Fibroblast of lung (primary cell): ENCODE results near the gene SAMD3.

Experiments used
- CTCF ChIP-seq, 2 donors: IDR thresholded peaks in 1 of 2; conservative IDR thresholded peaks in 1 of 2; 1 replicate in 1 of 2; 2 replicates in 1 of 2; pipeline ENCODE4 v1.5.1; 2011 to 2012; ENCODE audit warnings: low read length in 2 of 2, control low read depth in 1 of 2, inconsistent platforms in 1 of 2, low read depth in 1 of 2, mild to moderate bottlenecking in 1 of 2
- EZH2 ChIP-seq: IDR thresholded peaks from 2 replicates; pipeline ENCODE4 v1.5.1; 2012; ENCODE audit warnings: low read length, control low read depth, mild to moderate bottlenecking; ENCODE audit errors: missing control alignments

GRCh38 chr6:130233330-130233729 lies 10.6 kb upstream of the SAMD3 start:
- TF ChIP-seq CTCF (conservative IDR thresholded peaks at IDR 0.05 in 1 of 2, IDR thresholded peaks at IDR 0.05 in 1 of 2; ENCODE audit: low read depth in 1 of 2, low read length in 2 of 2) (no peak), EZH2 (no peak)
